NCI-H1694 treated with DMSO at 0.1 percent for 48 hours (cell line): ENCODE data around the gene SHC4.
"Not testable (repeated sequence)": the region's sequence is repeated elsewhere in the genome, so short reads cannot be mapped to it uniquely, and the experiment has no call there.

Source experiments
- DNase-seq: peaks from one replicate; lab custom pipeline; 2025; lab: John Stamatoyannopoulos, UW

Gene SHC4

DNA sequence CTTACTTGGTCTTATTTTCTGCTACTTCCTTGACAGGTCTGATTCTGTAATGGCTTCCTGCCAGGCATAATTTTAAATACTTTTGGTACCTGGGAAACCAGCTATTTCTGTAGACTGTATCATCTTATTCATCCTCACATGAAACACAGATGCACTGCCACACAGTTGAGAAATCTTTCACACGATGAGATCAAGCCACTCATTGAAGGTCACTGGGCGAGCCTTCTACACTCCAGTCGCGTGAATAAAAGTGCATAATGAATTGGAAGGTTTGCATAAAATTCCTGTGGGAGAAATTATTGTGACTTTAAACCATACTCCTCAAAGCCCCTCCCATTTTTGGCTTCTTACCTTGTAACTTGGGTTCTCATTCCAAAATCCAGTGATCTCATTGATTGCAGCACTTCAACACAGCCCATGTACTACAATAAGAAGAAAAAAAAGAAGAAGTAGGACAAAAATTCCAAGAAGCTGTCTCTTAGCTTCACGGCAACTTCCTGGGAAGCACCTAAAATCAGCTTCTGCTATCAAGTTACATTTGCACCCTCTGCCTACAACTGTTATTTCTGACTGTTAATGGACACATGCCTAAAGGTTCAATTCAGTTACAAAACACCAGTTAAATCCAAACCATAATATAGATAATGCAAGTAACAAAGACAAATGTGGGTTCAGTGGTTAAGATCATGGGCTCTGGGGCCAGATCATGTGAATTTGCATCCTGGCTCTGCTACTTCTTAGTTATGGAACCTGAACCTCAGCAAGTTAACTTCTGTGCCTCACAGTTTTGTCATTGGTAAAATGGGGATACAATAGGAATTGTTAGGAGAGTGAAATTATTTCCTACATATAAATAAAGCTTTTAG, 39.0 kb downstream of the SHC4 start:
- DNase-seq: no peak

- DNase-seq: no peak
Measured at GRCh38 chr15:48922046-48922445, 41.7 kb downstream of the SHC4 start.

DNA sequence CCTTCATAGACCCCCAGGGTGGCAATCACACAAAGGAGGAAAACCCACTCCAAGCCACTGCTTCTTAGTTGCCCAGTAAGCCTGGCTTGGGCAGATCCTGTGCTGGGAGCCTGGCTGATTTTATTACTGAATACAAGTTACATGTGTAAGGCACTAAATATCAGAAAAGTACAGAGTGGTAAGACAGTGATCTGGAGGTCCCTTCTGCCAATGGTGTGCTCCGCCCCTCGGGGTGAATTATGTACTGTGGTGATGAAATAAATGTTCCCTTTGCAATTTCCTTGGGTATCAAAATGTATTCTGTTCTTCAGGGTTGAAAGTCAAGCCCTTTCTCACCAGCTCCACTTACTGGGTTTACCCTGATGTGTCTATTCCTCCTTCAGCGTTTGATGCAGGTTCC, 47.0 kb downstream of the SHC4 start:
- DNase-seq: no peak

- DNase-seq: no peak
Measured at GRCh38 chr15:48915861-48916260, 47.9 kb downstream of the SHC4 start.

DNA sequence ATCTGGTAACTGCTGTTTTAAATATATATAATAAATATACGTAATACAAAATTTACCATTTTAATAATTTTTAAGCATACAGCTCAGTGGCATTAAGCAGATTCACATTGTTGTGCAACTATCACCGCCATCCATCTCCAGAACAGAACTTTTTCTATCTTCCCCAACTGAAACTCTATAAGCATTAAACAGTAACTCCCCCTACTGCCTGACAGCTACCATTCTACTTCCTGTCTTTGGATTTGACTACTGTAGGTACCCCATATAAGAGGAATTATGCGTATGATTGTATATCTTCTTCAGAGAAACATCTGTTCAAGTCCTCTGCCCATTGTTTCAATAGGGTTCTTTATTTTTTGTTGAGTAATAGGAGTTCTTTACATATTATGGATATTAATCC, 49.0 kb downstream of the SHC4 start:
- no peak for DNase-seq

GRCh38 chr15:48913141-48913540, 50.6 kb downstream of the SHC4 start:
- DNase-seq: no peak

- DNase-seq: not testable (repeated sequence)
Measured at GRCh38 chr15:48910554-48910953, 53.2 kb downstream of the SHC4 start.

DNA sequence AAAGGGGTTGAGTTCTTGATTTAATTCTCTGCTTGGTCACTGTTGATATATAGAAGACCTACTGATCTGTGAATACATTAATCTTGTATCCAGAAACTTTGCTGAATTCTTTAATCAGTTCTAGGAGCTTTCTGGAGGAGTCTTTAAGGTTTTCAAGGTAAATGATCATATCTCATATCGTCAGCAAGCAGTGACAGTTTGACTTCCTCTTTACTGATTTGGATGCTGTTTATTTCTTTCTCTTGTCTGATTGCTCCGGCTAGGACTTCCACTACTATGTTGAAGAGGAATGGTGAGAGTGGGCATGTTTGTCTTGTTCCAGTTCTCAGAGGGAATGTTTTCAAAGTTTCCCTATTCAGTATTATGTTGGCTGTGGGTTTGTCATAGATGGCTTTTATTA, 54.4 kb downstream of the SHC4 start:
- DNase-seq: not testable (repeated sequence)

GRCh38 chr15:48905847-48906246, 57.9 kb downstream of the SHC4 start:
- DNase-seq: no peak

GRCh38 chr15:48905216-48905615, 58.5 kb downstream of the SHC4 start:
- DNase-seq: no peak

GRCh38 chr15:48904758-48905157, 59.0 kb downstream of the SHC4 start:
- no peak for DNase-seq

GRCh38 chr15:48899793-48900192, 63.9 kb downstream of the SHC4 start:
- no peak for DNase-seq

- no peak for DNase-seq
Measured at GRCh38 chr15:48898446-48898845, 65.3 kb downstream of the SHC4 start.

DNA sequence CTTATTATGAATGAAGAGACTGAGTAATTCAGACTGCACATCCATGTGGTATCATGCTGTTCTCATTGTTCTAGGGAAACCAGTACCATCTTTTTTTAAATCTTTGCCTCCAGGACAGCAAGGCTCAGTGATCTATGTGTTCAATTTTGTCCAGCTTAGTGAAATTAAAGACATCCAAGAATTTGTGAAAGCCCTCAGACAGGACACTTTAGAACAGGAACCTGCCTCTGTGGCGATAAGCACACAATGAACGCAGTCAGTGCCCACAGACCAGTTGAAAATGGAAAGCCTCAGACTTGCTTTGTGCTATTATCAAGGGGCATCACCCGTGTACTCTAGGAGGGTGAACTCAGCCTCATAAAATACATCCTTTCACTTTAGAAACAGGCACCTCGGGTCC, 65.7 kb downstream of the SHC4 start:
- no peak for DNase-seq

- DNase-seq: no peak
Measured at GRCh38 chr15:48896869-48897814, 66.6 kb downstream of the SHC4 start.

DNA sequence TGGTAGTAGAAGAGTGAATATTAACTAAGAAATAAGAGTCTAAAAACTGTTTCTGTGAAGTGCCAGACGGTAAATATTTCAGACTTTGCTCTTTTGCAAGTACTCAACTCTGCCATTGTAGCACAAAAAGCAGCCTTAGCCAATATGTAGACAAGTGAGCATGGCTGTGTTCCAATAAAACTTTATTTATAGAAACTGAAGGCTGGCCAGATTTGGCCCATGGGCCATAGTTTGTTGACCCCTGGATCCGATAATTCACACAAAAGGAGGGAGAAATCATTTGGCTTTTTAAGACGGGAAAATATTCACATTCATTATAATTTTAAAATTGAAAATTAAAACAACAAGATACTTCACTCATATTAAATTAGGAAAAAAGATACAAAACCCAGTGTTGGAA, 70.4 kb downstream of the SHC4 start:
- no peak for DNase-seq

DNA sequence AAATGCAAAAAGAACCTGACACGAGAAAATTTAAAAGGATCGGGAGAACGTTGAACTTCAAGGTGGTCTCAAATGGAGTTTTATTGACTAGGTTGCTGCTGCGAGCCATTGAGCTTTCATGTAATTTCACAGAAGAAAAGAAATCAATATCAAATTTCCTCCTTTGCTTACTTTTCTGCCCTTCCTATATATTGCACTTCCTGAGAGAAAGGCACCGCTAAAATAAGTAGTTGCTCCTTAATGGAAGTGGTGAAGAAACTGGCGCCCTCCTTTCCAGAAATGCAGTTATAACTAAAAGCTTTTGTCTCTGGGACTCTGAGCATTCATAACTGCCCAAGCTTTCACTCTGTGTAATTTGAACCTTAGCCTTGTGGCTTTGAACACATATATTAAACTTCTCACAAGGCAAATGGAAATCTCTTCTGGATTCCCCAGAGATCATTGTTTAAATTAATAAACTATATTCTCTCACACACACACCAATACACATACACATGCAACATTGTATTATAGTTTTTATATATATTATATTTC, 72.4 kb downstream of the SHC4 start:
- DNase-seq: no peak

GRCh38 chr15:48890375-48890972, 73.2 kb downstream of the SHC4 start:
- DNase-seq: no peak

DNA sequence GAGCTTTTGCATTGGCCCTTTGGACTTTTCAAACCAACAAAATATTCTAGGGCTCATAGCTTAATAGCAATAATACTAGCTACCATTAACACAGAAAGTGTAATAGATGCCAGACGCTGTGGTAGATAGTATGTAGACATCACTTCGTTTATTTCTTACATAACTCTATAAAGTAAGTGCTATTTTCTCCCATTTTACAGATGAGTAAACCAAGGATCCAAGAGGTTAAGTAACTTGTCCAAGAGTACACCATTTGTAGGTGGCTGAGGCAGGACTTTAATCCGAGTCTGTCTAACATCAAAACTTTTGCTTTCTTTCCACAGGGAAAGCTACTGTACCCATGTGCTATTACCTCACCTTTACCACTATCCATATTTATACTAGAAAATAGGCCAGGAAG, 73.8 kb downstream of the SHC4 start:
- DNase-seq: no peak

DNA sequence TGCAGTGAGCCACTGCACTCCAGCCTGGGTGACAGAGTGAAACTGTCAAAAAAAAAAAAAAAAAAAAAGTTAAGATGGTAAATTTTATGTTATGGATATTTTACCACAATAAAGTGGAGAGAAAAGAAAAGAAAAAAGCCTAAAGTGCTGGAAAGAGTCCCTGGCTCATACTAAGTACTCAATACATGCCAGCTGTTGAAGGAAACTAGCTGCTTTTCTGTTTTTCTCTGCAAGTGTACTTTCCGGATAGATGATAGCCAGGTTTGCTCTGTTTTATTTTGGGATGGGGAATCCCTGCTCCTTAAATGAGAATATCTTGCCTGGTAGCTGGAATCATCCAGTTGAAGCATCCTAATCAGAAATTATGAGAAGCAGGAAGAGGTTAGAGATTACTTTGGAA, 74.9 kb downstream of the SHC4 start:
- DNase-seq: no peak

GRCh38 chr15:48888191-48888590, 75.5 kb downstream of the SHC4 start:
- DNase-seq: no peak

DNA sequence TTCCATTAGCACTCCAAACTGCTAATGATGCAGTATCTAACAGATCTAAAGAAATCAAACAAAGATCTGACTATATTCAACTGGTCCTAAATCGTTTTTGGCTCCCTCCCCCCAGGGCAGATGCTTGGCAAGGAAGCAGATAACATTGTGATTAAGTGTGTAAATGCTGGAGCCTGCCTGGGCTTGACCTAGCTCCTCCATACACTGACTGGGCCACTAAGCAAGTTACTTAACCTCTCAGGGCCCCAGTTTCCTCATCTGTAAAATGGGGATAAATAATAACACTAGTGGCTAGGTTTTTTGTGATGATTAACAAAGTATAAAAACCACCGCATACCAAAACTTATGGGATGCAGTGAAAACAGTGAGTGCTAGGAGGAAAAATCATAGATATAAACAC, 76.6 kb downstream of the SHC4 start:
- no peak for DNase-seq
